ENCODE data around the gene PEBP1. TPM values are rescaled to one million over a fixed set of nuclear protein-coding genes. Genes with fewer than 3 reads are reported as not detected.
A peak's percentile ranks its signal among the peaks of the same experiment; 100 is the strongest.

PEBP1 gene
- total RNA-seq, 1 donor from 2014 or later = 205 TPM

DNA sequence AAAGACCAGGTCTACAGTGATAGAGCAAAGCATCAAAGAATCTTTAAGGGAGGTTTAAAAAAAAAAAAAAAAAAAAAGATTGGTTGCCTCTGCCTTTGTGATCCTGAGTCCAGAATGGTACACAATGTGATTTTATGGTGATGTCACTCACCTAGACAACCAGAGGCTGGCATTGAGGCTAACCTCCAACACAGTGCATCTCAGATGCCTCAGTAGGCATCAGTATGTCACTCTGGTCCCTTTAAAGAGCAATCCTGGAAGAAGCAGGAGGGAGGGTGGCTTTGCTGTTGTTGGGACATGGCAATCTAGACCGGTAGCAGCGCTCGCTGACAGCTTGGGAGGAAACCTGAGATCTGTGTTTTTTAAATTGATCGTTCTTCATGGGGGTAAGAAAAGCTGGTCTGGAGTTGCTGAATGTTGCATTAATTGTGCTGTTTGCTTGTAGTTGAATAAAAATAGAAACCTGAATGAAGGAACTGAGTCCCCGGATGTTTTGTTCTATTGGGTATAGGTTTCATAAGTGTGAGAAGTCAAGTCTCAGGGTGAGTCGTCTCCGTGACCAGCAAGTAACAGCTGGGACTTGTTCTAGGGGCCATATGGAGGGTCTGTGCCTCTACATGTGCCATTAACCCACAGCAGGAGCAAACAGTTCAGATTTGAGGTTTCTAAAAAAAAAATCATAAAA lies 9.3 kb downstream of the PEBP1 start:
- Mint-ChIP-seq H3K27ac (no peak overlapping the region), H3K36me3 (ENCODE audit: low read depth) (peaks cover 45% of the 10 kb centered on the region), H3K27me3 (ENCODE audit: insufficient read depth) (no peaks in the 10 kb centered on the region), H3K4me1 (ENCODE audit: low read depth) (peaks cover 16% of the 10 kb centered on the region), H3K9me3 (no peaks in the 10 kb centered on the region), H3K4me3 (no peak overlapping the region)
- DNase-seq (ENCODE audit: low spot score) = no peak
- intact Hi-C loops (cut with micrococcal nuclease) = no loop called here

DNA sequence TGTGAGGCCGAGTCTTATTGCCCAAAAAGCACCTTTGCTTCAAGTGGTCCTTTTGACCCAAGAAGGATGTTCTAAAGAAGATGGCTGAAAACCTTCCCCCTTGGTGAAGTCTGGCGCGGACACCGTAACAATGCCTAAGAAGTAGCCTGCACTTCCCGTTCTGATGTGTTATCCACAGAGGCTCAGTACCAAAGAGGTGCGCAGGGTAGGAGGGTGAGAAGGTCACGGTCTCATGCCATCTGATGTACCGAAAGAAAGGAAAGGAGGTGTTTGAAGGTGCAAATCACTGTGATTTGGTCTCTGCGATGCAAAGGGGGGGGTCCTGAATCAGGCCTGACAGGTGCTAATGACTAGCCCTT lies 9.9 kb downstream of the PEBP1 start:
- H3K36me3 Mint-ChIP-seq (ENCODE audit: low read depth) = peaks cover 46% of the 10 kb centered on the region
- H3K27me3 Mint-ChIP-seq (ENCODE audit: insufficient read depth) = no peaks in the 10 kb centered on the region
- intact Hi-C loops (cut with micrococcal nuclease) = no loop called here
- H3K4me1 Mint-ChIP-seq (ENCODE audit: low read depth) = peaks cover 16% of the 10 kb centered on the region
- no peak for DNase-seq (ENCODE audit: low spot score)
- no peak overlapping the region for H3K4me3 Mint-ChIP-seq
- no peaks in the 10 kb centered on the region for H3K9me3 Mint-ChIP-seq
- no peak overlapping the region for H3K27ac Mint-ChIP-seq

DNA sequence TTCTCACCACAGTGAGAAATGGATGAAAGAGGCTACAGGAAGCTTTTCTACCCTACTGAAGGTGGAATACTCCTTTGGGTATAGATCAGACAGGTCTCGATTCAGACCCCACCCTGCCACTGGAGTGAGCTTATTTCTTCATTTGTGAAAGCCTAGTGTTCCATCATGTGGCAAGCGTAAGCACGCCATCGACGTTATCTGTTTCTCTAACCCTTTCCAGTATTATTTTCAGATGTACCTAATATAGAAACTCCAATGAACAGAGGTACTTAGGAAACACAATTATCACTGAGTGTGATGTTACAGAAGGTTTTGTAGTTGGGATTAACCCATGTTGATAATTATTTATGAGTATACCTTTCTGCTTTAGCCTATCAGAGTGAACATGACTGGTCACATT lies 12.4 kb downstream of the PEBP1 start:
- Mint-ChIP-seq H3K4me3 (no peak overlapping the region), H3K4me1 (ENCODE audit: low read depth) (peaks cover 11% of the 10 kb centered on the region), H3K27ac (no peak overlapping the region), H3K27me3 (ENCODE audit: insufficient read depth) (no peaks in the 10 kb centered on the region), H3K9me3 (no peaks in the 10 kb centered on the region), H3K36me3 (ENCODE audit: low read depth) (peaks cover 47% of the 10 kb centered on the region)
- no peak for DNase-seq (ENCODE audit: low spot score)
- intact Hi-C loops (cut with micrococcal nuclease) = no loop called here

DNA sequence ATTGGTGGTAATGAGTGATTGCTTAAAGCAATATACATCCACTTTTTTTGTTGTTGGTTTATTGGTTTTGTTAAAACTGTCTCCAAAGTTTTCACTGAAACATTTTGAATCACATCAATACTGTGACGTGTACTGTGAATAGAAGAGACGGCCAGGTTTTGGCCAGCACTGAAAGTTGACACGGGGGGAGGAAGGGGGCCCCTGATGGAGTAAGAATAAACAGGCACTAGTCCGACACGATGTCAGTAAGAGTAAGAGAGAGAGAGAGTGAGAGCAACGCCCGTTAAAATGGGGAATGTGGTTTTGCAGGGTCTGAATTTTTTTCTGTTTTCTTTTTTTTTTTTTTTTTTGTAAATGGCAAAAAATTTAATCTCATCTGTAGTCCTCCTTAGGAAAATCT lies 14.7 kb downstream of the PEBP1 start:
- Mint-ChIP-seq H3K36me3 (ENCODE audit: low read depth) (peaks cover 29% of the 10 kb centered on the region), H3K9me3 (no peaks in the 10 kb centered on the region), H3K4me1 (ENCODE audit: low read depth) (no peaks in the 10 kb centered on the region), H3K27ac (peak overlapping the region; percentile 21), H3K27me3 (ENCODE audit: insufficient read depth) (no peaks in the 10 kb centered on the region), H3K4me3 (no peak overlapping the region)
- DNase-seq (ENCODE audit: low spot score) = no peak
- intact Hi-C loops (cut with micrococcal nuclease) = no loop called here

DNA sequence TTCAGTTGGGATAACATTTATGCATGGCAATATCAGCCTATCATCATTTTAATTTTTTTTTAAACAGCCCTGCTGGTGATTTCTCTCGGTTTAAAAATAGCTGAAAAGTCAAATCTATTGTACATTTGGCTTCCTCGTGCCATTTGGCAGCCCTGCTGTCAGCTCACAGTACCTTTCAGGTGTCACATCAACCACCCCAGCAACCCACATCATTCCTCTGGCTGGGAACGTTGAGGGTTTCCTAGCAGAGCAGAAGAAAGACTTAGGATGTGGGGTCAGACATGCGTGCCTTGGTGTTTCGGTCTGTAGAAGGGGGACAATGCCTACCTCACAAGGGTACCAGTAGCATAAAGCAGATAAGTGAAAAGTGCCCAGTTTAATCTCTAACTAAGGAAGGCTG lies 15.8 kb downstream of the PEBP1 start:
- intact Hi-C loops (cut with micrococcal nuclease) = no loop called here
- peaks cover 25% of the 10 kb centered on the region for H3K36me3 Mint-ChIP-seq (ENCODE audit: low read depth)
- no peaks in the 10 kb centered on the region for H3K9me3 Mint-ChIP-seq
- H3K27me3 Mint-ChIP-seq (ENCODE audit: insufficient read depth) = no peaks in the 10 kb centered on the region
- no peaks in the 10 kb centered on the region for H3K4me1 Mint-ChIP-seq (ENCODE audit: low read depth)
- no peak overlapping the region for H3K27ac Mint-ChIP-seq
- DNase-seq (ENCODE audit: low spot score) = no peak
- H3K4me3 Mint-ChIP-seq = no peak overlapping the region

DNA sequence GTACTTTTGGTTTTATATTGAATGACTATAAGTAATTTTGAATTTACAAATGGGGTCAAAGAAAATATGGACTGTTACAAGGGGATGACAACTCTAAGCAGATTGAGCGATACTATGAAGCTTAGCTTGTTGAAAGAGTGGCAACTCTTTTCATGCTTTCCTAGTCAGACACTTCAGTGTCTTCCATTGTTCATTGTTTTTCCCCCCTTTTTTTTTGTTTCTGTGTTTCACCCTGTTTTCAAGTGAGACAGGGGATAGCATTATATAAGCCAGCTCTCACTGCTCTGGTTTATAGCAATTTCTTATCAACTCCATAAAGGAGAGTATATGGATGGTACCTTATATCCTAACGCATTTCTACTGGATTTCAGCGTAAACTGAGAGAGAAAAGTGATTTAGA lies 24.6 kb downstream of the PEBP1 start:
- no peaks in the 10 kb centered on the region for H3K9me3 Mint-ChIP-seq
- peaks cover 4% of the 10 kb centered on the region for H3K4me1 Mint-ChIP-seq (ENCODE audit: low read depth)
- DNase-seq (ENCODE audit: low spot score) = no peak
- peaks cover 26% of the 10 kb centered on the region for H3K36me3 Mint-ChIP-seq (ENCODE audit: low read depth)
- intact Hi-C loops (cut with micrococcal nuclease) = no loop called here
- no peak overlapping the region for H3K4me3 Mint-ChIP-seq
- no peak overlapping the region for H3K27ac Mint-ChIP-seq
- no peaks in the 10 kb centered on the region for H3K27me3 Mint-ChIP-seq (ENCODE audit: insufficient read depth)

DNA sequence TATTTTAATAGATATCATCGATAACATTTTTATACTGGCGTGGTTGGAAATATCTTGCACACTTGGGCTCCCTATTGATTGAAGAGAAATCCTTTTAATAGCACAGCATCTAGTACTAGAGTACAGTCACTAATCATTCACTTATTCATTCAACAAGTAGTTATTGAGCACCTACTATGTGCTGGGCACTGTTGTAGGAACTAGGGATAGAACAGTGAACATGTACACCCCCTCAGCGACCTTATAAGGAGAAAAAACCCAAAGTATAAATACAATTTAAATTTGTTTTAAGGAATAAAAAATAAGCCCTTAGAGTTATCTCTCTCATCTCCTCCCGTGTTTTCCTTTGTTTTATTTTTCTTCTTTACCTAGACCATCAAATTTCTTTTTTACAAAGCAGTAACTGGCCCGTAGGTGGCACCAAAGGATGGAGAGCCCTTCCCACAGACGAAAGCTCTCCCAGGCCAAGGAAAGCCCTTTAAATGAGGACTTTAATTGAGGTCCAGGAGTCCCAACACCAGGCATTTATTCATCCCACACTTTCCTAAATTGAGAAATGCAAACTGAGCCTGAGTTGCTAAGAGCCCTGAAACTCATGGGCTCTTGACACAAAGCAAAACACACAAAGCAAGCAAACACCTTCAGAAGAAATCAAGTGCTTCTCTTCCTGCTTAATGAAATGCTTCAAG lies 29.0 kb downstream of the PEBP1 start:
- peaks cover 38% of the 10 kb centered on the region for H3K36me3 Mint-ChIP-seq (ENCODE audit: low read depth)
- no peak overlapping the region for H3K27ac Mint-ChIP-seq
- H3K9me3 Mint-ChIP-seq = no peaks in the 10 kb centered on the region
- DNase-seq (ENCODE audit: low spot score) = no peak
- H3K4me1 Mint-ChIP-seq (ENCODE audit: low read depth) = peaks cover 24% of the 10 kb centered on the region
- intact Hi-C loops (cut with micrococcal nuclease) = loop anchor here (1.0 to 5.0 kb wide), 2 partner anchors 29 to 192 kb away; partner anchors contain the start of gene PEBP1
- no peak overlapping the region for H3K4me3 Mint-ChIP-seq
- no peaks in the 10 kb centered on the region for H3K27me3 Mint-ChIP-seq (ENCODE audit: insufficient read depth)

DNA sequence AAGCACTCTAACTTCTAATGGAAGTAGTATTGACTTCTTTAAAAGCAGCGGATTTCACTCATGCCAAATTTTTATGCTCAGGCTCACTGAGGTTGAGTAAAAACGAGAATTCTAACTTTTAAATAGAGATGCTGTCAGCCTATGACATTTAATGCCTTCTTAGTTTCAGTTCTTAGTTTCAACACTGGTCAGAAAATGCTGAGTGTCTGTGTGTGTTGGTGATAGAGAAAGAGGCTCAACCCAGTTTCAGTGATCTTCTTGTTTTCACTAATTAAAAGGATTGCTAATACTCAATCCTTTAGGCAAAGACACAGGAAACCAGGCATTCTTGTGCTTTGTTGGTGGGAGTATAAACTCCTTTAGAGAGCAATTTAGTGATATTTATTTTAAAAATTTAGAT lies 31.0 kb downstream of the PEBP1 start:
- Mint-ChIP-seq H3K4me1 (ENCODE audit: low read depth) (peaks cover 27% of the 10 kb centered on the region), H3K27ac (peak overlapping the region; percentile 45), H3K27me3 (ENCODE audit: insufficient read depth) (no peaks in the 10 kb centered on the region), H3K4me3 (no peak overlapping the region), H3K9me3 (no peaks in the 10 kb centered on the region), H3K36me3 (ENCODE audit: low read depth) (peaks cover 38% of the 10 kb centered on the region)
- intact Hi-C loops (cut with micrococcal nuclease) = loop anchor here (1.0 to 5.0 kb wide), 5 partner anchors 16 to 209 kb away; partner anchors contain the start of gene SUDS3
- DNase-seq (ENCODE audit: low spot score) = no peak

DNA sequence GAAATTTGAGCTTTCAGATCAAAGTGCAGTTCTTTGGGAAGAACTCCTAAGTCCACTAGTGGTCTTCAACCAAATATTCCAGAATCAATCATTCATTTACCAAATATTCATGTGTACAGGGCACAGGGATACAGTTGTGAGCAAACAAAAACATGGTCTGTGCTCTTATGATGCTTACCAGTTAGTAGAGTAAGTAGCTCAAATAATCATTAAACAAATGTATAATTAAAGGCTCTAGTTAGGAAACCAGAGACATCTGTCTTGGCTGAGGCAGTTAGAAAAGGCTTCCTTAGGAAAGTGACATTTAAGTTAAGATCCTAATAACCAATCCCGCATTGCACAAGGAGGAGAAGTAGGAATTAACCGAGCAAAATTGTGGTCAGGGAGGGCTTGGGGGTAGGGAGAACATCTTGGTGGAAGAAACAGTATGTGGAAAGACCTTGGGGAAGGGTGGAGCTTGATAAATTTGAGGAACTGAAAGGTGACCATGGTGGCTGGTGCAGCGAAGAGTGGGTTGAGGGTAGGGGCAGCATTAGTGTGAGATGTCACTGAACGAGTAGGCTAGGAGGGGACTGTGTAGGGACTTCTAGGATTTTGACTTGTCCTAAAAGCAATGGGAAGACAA lies 40.0 kb downstream of the PEBP1 start:
- H3K27me3 Mint-ChIP-seq (ENCODE audit: insufficient read depth) = no peaks in the 10 kb centered on the region
- no peaks in the 10 kb centered on the region for H3K4me1 Mint-ChIP-seq (ENCODE audit: low read depth)
- H3K4me3 Mint-ChIP-seq = no peak overlapping the region
- no peak for DNase-seq (ENCODE audit: low spot score)
- H3K36me3 Mint-ChIP-seq (ENCODE audit: low read depth) = peaks cover 34% of the 10 kb centered on the region
- intact Hi-C loops (cut with micrococcal nuclease) = no loop called here
- no peaks in the 10 kb centered on the region for H3K9me3 Mint-ChIP-seq
- no peak overlapping the region for H3K27ac Mint-ChIP-seq

DNA sequence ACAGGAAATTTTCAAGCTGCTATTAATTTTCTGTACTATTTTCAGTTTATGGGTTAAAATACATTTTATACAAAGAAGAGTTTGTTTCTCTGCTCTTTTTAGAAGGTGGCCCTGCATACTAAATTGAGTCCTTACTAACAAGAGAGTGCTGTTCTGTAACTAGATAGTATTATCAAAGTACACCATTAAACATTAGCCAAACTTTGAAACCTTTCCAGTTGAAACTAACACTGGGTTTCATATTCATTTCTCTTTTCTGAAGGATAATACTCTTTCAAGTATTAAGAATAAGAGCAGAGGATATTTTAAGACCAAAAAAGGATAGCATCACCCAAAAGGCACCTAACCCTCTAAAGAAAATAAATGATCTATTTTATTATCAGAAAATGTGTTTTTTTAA lies 47.2 kb downstream of the PEBP1 start:
- no peak overlapping the region for H3K27ac Mint-ChIP-seq
- intact Hi-C loops (cut with micrococcal nuclease) = loop anchor here (2.0 to 5.0 kb wide), 3 partner anchors 16 to 306 kb away; no protein-coding TSS in a partner anchor

DNA sequence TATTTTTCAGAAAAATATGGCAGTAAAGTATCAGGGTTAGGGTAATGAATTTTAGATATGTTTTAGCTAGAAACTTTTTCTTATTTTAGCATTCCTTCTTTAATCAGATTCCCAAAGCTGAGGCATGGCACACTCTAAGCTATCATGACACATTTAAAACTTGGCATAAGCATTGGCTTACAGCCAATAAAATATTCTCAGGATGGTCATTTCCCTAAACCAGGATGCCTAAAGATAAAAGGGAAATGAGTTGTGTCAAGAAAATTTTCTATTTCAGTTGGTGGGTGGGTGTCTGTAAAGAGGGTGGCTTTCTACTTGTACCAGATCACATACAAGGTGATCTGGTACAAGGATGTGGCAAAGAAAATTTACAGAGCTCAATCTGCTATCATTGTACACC lies 47.8 kb downstream of the PEBP1 start:
- Mint-ChIP-seq H3K27ac (no peak overlapping the region), H3K36me3 (ENCODE audit: low read depth) (peaks cover 18% of the 10 kb centered on the region), H3K4me3 (no peak overlapping the region), H3K9me3 (no peaks in the 10 kb centered on the region), H3K27me3 (ENCODE audit: insufficient read depth) (no peaks in the 10 kb centered on the region), H3K4me1 (ENCODE audit: low read depth) (peaks cover 9% of the 10 kb centered on the region)
- DNase-seq (ENCODE audit: low spot score) = no peak
- intact Hi-C loops (cut with micrococcal nuclease) = loop anchor here (2.0 to 5.0 kb wide), 3 partner anchors 17 to 306 kb away; no protein-coding TSS in a partner anchor

More for the DNA sequence above, 47.2 kb downstream of the PEBP1 start:
- H3K9me3 Mint-ChIP-seq = no peaks in the 10 kb centered on the region
- peaks cover 18% of the 10 kb centered on the region for H3K36me3 Mint-ChIP-seq (ENCODE audit: low read depth)
- peaks cover 9% of the 10 kb centered on the region for H3K4me1 Mint-ChIP-seq (ENCODE audit: low read depth)
- DNase-seq (ENCODE audit: low spot score) = no peak
- H3K4me3 Mint-ChIP-seq = no peak overlapping the region
- no peaks in the 10 kb centered on the region for H3K27me3 Mint-ChIP-seq (ENCODE audit: insufficient read depth)

DNA sequence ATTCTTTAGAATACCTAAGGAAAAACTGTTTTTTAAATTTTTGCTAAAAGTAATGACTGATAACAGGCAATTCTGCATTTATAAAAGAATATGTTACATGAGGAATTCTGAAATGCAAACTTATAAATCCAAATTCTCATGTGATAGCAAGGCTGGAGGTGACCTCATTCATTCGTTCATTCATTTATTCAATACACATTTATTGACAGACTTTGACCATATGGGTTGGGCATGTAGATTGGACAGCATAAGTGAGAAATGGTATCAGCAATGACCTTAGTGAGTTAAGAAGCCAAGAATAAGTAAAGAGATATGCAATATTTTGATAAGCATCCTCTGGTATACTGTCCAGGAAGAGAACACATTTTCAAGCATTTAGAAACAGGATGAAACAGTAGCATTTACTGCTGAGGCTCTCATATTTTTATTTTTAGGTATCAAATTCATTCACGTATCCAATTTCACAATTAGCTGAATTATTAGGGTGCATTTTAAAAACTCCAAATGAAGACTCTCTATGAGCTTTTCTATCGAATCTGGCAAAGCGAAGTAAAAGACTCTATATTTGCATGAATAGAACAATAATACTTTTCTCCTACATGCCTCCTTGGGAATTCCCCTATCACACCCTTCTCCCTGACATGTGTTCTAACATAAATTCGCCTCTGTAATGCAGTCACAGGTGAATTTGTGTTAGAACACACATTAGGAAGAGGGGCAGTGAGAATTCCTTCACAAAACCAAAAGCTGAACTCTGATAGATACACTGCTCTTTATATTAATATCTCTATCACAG lies 49.9 kb downstream of the PEBP1 start:
- no peak overlapping the region for H3K27ac Mint-ChIP-seq
- intact Hi-C loops (cut with micrococcal nuclease) = no loop called here

More for the DNA sequence above, 49.9 kb downstream of the PEBP1 start:
- Mint-ChIP-seq H3K4me3 (no peak overlapping the region), H3K4me1 (ENCODE audit: low read depth) (peaks cover 9% of the 10 kb centered on the region), H3K27me3 (ENCODE audit: insufficient read depth) (no peaks in the 10 kb centered on the region), H3K36me3 (ENCODE audit: low read depth) (peaks cover 16% of the 10 kb centered on the region), H3K9me3 (no peaks in the 10 kb centered on the region)
- no peak for DNase-seq (ENCODE audit: low spot score)

Measured in activated T-helper 1 cell treated with anti-CD3 and anti-CD28 coated beads, Interleukin-12 subunit alpha, Interleukin-12 subunit beta, Interleukin-2, Interleukin-4 antibody, amounts not matched to agents 30 ng/mL and 10 ng/mL and 1 ng/mL, durations not matched to agents 14 hours and 24 hours and 36 hours (primary cell).